Measurements from ENCODE around the gene FOXRED2.
A peak's percentile ranks its signal among the peaks of the same experiment; 100 is the strongest.

DNA sequence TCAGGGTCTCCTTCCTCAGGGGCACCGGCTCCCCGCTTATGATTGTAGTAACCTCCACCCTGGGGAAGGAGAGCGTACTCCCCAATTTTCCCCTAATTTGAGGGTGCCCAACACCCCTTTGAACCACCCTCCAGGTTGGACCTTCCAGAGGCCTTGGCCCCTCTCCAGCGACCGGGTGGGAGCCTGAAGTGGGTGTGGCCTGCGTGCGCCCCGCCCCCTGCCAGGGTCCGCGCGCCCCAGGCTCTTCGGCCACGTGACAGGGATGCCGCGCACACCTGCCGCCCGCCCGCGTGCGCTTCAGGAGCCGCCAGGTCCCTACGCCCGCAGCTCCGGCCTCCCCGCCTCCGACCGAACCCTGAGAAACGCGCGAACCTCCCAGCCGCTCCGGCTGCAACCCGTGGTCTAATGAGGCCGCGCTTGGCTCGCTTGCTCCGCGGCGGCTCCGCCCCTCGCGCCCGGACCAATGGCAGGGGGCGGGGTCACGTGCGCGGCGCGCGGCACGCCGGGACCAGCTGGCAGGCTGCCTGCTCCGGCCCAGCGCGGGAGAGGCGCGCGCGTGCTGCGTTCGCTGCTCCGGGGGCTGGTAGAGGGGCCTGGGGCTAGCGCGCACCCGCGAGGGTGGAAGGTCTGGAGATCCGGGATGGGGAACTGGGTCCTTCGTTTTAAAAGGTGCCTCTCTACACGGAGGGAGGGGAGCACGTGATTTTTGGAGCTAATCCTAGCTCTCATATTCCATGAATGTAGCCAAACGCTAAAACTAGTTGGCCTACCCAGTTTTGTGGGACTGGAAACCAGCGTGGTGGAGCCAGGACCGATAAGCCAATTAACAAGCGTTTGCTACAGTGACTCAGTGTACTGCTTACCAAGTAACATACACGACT lies at the start of gene FOXRED2:
- TF ChIP-seq EGR1 (IDR thresholded peaks at IDR 0.05; ENCODE audit: borderline replicate concordance, low read depth, low read length) (0 out of 2 replicates have a peak, but pooled peaks have one; percentile 13), FOSL1 (IDR thresholded peaks at IDR 0.05; ENCODE audit: insufficient read depth, low read depth, low read length) (peak; percentile 76; the same call in 1 of the 2 replicates), MAFK (IDR thresholded peaks at IDR 0.05; ENCODE audit: low read depth, low read length) (no peak)
- TF ChIP-seq, protein P1, sequence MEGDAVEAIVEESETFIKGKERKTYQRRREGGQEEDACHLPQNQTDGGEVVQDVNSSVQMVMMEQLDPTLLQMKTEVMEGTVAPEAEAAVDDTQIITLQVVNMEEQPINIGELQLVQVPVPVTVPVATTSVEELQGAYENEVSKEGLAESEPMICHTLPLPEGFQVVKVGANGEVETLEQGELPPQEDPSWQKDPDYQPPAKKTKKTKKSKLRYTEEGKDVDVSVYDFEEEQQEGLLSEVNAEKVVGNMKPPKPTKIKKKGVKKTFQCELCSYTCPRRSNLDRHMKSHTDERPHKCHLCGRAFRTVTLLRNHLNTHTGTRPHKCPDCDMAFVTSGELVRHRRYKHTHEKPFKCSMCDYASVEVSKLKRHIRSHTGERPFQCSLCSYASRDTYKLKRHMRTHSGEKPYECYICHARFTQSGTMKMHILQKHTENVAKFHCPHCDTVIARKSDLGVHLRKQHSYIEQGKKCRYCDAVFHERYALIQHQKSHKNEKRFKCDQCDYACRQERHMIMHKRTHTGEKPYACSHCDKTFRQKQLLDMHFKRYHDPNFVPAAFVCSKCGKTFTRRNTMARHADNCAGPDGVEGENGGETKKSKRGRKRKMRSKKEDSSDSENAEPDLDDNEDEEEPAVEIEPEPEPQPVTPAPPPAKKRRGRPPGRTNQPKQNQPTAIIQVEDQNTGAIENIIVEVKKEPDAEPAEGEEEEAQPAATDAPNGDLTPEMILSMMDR (IDR thresholded peaks at IDR 0.05; ENCODE audit: control extremely low read depth in 1 of 3, insufficient read depth in 1 of 3, low read depth in 1 of 3, low read length in 3 of 3) = 0 out of 4 replicates have a peak, but pooled peaks of 1 of the 3 experiments have one; percentile 0
